22Rv1 (cell line): ENCODE measurements around the gene RNF215.

Experiments
- H3K27ac ChIP-seq: fragments of 450-650 bp; 2 replicates; pipeline ENCODE4 v1.5.1; 2017
- ZFX ChIP-seq: fragments of 450-650 bp; IDR thresholded peaks from 2 replicates; pipeline ENCODE4 v1.6.1; 2017; ENCODE audit warnings: antibody characterized with exemption, borderline replicate concordance
- TF ChIP-seq, protein P1 (sequence below): fragments of 450-650 bp; IDR thresholded peaks from 2 replicates; pipeline ENCODE4 v1.5.1; 2017; ENCODE audit warnings: mild to moderate bottlenecking

The RNF215 gene

DNA sequence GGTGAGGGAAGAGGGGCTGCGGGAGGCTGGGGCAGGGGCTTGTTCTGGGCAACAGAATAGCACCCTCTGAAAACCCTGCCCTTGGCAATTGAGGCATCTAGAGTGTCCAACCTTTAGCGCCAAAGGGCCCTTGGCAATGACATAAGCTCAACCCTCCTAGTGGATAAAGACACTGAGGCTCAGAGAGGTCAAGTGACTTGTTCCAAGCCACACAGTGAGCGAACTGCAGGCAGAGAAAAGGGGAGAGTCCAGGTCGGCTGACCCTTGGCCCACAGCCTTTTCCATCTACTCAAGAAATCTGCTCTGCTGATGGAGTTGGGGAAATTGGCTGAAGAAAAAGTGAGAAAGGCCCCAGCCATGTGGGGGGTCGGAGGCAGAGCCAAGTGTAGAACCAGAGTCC lies 12.5 kb upstream of the RNF215 start:
- no peak for TF ChIP-seq ZFX
- TF ChIP-seq, protein P1, sequence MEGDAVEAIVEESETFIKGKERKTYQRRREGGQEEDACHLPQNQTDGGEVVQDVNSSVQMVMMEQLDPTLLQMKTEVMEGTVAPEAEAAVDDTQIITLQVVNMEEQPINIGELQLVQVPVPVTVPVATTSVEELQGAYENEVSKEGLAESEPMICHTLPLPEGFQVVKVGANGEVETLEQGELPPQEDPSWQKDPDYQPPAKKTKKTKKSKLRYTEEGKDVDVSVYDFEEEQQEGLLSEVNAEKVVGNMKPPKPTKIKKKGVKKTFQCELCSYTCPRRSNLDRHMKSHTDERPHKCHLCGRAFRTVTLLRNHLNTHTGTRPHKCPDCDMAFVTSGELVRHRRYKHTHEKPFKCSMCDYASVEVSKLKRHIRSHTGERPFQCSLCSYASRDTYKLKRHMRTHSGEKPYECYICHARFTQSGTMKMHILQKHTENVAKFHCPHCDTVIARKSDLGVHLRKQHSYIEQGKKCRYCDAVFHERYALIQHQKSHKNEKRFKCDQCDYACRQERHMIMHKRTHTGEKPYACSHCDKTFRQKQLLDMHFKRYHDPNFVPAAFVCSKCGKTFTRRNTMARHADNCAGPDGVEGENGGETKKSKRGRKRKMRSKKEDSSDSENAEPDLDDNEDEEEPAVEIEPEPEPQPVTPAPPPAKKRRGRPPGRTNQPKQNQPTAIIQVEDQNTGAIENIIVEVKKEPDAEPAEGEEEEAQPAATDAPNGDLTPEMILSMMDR = no peak
- no peak overlapping the region for H3K27ac ChIP-seq

DNA sequence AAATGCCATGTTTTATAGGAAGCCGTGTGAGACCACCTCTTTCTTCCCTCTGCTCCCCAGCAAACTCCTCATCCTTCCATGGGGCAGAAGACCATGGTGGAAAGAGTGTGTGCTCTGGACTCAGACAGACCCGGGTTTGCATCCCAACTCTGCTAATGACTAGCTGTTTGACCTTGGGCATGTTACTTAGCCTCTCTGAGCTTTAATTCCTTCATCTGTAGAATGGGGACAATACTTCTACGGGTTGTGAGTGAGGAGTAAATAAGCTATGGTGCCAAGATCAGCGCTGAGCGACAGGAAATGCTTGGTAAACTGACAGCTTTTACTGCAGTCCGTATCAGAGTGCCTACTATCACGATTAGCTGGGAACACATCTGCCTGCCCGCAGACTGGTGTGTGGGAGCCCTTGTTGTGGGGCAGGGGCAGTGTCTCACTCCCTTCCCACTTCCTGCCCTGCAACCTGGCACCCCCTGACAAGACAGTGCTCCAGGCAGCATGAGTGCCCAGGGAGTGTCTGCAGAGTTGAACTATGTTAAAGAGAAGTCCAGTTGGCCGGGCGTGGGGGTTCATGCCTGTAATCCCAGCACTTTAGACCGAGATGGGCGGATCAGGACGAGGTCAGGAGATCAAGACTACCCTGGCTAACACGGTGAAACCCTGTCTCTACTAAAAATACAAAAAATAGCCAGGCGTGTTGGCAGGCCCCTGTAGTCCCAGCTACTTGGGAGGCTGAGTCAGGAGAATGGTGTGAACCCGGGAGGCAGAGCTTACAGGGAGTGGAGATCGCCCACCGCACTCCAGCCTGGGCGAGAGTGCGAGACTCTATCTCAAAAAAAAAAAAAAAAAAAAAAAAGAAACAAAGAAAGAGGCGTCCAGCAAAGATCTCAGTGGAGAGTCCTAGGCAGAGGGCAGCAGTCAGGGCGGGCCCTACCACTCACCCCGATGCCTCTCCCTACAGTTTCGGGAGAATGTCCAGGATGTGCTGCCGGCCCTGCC lies 11.8 kb upstream of the RNF215 start:
- no peak overlapping the region for H3K27ac ChIP-seq
- TF ChIP-seq, protein P1 = no peak
- no peak for TF ChIP-seq ZFX

DNA sequence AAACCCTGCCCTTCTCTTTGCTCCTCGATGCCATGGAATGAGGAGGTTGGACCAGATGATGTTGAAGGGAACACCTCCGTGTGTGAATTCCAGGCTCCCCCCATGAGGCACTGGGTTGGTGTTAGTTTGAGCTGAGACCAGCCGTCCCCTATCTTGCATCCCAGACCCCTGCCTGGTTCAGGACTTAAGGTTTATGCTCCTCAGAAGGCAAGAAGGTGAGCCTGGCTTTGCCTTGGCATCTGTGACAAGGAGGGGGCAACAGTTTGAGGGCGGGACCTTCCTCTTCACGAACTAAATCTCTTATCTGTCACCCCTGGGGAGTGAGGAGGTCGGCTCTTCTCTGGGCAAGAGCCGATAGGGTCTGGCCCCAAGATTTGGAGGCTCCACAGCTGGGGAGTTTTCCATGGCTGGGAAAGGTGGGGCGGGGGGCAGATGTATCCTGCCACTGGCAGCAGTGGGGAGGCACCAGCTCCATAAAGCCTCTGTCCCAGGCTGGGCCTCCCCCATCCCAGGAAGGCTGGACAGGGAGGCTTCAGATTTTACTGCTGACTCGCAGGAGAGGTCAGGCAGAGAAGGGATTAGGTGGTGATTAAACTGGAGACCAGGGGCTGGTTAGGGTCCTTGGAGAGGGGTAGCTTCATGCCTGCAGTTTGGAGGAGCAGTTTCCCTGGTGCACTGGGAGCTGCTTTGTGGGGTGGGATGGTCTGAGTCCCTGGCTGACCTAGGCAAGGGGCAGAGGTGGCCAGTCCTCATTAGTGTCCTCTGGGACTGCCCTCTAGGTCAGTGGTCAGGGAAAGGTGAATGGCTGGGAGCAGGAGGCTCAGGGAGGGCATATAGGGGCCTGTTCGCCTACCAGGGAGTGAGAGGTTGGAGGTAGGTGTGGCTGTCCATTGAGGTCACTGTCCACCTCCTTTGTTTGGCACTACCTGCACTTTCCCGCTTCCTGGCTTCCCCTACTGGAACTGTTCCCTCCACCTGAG lies 10.7 kb upstream of the RNF215 start:
- TF ChIP-seq ZFX = no peak
- TF ChIP-seq, protein P1 = no peak
- H3K27ac ChIP-seq = no peak overlapping the region

DNA sequence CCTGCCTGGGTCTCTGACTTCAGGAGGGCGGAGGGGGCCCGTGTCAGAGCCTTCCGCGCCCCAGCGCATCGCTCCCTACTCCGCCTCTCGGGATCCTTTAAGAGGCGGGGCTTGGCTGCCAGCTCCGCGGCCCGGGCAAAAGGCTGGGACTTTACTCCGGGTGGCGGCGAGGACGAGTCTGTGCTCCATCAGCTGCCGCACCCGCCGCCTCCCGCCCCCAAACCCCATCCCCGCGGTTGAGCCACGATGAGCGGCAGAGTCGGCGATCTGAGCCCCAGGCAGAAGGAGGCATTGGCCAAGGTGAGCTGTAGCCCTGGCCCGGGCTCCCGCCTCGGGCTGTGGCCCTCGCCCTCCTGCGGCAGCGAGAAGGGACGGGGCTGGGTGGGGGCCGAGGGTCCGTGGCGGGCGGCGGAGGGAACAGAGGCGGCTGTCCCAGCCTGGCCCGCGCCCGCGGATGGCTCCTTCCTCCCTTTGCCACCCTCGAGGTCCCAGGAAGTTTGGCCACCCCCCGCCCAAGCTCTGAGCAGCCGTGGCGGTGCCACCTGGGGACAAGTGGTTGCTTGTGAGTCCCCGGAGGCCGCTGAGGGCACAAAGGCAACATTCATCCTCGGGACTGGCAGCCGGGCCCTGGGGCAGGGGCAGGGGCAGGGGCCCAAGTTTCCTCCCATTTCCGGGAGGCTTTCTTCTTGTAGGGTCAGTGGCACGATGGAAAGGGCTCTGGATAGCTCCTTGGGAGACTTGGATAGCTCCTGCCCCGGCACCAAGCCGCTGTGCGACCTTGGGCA lies 9.9 kb upstream of the RNF215 start, which contains the start of gene SEC14L2:
SEC14L2 (plus strand) TSS at position 148 of the 785 bp plus-strand sequence; CDS start at position 247, 99 bp downstream.
- H3K27ac ChIP-seq = peak within 1 kb of the TSS; percentile 46; the same call in 1 of the 2 replicates
- no peak for TF ChIP-seq ZFX
- TF ChIP-seq, protein P1 = no peak

DNA sequence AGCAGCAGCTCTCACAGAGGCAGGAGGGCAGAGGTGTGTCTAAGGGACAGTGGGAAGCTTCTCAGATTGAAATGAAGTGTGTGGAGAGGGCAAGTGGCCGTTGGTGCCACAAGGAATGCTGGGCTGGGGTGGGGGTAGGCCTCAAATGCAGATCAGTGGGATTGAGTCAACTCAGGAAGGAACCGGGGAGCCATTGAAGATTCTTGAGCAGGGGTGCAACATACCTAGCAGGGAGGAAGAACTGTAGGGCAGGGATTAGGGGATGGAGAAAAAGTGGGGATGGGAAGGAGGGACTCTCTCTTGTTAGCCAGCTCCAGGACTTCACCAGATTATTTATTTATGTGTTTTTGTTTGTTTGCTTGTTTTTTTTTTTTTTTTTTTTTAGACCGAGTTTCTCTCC lies 6.7 kb upstream of the RNF215 start:
- no peak overlapping the region for H3K27ac ChIP-seq
- no peak for TF ChIP-seq ZFX

DNA sequence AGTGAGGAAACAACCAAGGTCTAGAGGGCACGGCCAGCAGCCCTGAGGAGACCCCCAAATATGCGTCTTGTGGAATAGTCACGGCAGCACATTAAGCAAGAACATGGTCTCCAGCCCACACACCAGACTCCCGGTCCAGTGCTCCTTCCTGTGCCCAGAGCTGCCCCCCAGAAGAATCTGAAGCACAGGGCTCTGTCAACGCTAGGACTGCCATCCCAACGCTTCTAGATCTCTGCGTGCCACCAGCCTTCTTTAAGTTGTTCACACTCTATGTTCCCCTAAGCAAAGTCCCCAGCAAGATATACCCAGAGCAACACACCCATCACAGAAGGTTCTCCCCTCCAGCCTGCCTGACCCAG lies 6.1 kb upstream of the RNF215 start:
- no peak overlapping the region for H3K27ac ChIP-seq

More for the DNA sequence above, 6.1 kb upstream of the RNF215 start:
- TF ChIP-seq ZFX = no peak
- TF ChIP-seq, protein P1 = no peak
